Spinal cord (tissue), 10 donors: ENCODE data around the gene CLIP1. TPM values are rescaled to one million over a fixed set of nuclear protein-coding genes. Genes with fewer than 3 reads are reported as not detected.

Source experiments
- DNase-seq, 6 donors: peaks; one replicate each; pipeline versions ENCODE4 v3.0.0 to v3.0.0-alpha.2; 2013 to 2015; ENCODE audit warnings: low spot score in 6 of 6, low read depth in 4 of 6
- H3K27ac ChIP-seq: one replicate; pipeline ENCODE4 v1.5.1; 2013; ENCODE audit warnings: low read depth, low read length, control low read depth
- H3K27me3 ChIP-seq: one replicate; pipeline ENCODE4 v1.6.1; 2013; ENCODE audit warnings: low read length; ENCODE audit not compliant: control insufficient read depth, insufficient read depth
- H3K36me3 ChIP-seq: one replicate; pipeline ENCODE4 v1.6.1; 2013; ENCODE audit warnings: low read length; ENCODE audit not compliant: control insufficient read depth, insufficient read depth
- H3K4me1 ChIP-seq: one replicate; pipeline ENCODE4 v1.6.1; 2013; ENCODE audit warnings: low read length; ENCODE audit not compliant: control insufficient read depth, insufficient read depth
- H3K4me3 ChIP-seq: one replicate; pipeline ENCODE4 v1.5.1; 2013; ENCODE audit warnings: low read depth, low read length, control low read depth
- H3K9me3 ChIP-seq: one replicate; pipeline ENCODE4 v1.6.1; 2013; ENCODE audit warnings: low read length; ENCODE audit not compliant: control insufficient read depth, insufficient read depth
- WGBS: methylation state at CpG from one replicate; pipeline ENCODE4 v1.1.5; 2013; ENCODE audit warnings: missing lambda C conversion rate; ENCODE audit not compliant: insufficient coverage; 5-methylcytosine and 5-hydroxymethylcytosine counted together
- polyA plus RNA-seq, 2 donors: library from polyadenylated mRNA; unstranded; fragments of 120-200 nt; gene quantifications; one replicate each; pipeline ENCODE4 v1.2.1, GENCODE V29; 2013; ENCODE audit not compliant: insufficient read length in 2 of 2
- total RNA-seq, 2 donors: library from RNA; depleted of rRNA in 1 of 2; stranded (reverse); fragments of 120-200 nt in 1 of 2; fragments of >200 nt in 1 of 2; gene quantifications; one replicate each; pipeline versions ENCODE4 v1.2.3 to v1.2.4, GENCODE V29; 2013 to 2014
- donor health status: healthy.

Gene CLIP1
- total and polyA plus RNA-seq, 4 donors: 52.1 to 53.6 (median 52.9) TPM

DNA sequence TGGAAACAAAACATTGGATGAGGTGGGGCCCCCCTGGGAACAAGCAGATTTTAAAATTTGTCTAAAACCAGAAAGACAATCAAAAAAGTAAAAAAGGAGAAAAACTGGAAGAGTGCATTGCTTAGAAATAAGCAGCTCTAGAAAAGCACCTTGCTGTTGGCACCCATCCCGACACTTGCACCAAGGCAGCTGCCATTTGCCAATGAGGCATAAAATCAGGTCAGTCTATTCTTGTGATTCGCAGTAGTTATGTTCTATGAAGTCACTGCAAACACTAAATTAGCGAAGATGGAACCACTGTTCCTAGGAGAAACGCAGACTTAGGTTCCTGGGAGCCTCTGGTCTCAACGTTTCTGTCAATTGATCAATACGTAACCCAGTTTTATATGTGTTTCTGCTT lies 172.4 kb downstream of the CLIP1 start:
- H3K36me3 ChIP-seq: peaks cover 49% of the 10 kb centered on the region
- no peak overlapping the region for H3K4me3 ChIP-seq
- WGBS: 100% methylated on average over 4 of the region's 6 CpGs
- H3K4me1 ChIP-seq: no peaks in the 10 kb centered on the region
- DNase-seq: no peak
- H3K27ac ChIP-seq: no peak overlapping the region
- no peaks in the 10 kb centered on the region for H3K9me3 ChIP-seq
- no peaks in the 10 kb centered on the region for H3K27me3 ChIP-seq

DNA sequence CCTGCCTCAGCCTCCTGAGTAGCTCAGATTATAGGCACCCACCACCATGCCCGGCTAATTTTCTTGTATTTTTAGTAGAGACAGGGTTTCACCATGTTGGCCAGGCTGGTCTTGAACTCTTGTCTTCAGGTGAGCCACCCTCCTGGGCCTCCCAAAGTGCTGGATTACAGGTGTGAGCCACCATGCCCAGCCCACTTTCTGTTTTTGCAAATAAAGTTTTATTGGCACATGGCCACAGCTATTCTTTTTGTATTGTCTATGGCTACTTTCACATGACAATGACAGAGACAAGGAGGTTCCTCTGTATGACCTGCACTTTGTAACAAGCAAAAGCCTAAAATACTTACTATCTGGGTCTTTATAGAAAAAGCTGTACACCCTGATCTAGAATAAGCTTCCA lies 176.9 kb downstream of the CLIP1 start:
- Histone ChIP-seq H3K4me1 (no peaks in the 10 kb centered on the region), H3K9me3 (no peaks in the 10 kb centered on the region), H3K27ac (no peak overlapping the region), H3K4me3 (no peak overlapping the region), H3K36me3 (peaks cover 47% of the 10 kb centered on the region), H3K27me3 (no peaks in the 10 kb centered on the region)
- DNase-seq: no peak
- WGBS: no CpG with 5 or more reads among the region's 1 CpG

DNA sequence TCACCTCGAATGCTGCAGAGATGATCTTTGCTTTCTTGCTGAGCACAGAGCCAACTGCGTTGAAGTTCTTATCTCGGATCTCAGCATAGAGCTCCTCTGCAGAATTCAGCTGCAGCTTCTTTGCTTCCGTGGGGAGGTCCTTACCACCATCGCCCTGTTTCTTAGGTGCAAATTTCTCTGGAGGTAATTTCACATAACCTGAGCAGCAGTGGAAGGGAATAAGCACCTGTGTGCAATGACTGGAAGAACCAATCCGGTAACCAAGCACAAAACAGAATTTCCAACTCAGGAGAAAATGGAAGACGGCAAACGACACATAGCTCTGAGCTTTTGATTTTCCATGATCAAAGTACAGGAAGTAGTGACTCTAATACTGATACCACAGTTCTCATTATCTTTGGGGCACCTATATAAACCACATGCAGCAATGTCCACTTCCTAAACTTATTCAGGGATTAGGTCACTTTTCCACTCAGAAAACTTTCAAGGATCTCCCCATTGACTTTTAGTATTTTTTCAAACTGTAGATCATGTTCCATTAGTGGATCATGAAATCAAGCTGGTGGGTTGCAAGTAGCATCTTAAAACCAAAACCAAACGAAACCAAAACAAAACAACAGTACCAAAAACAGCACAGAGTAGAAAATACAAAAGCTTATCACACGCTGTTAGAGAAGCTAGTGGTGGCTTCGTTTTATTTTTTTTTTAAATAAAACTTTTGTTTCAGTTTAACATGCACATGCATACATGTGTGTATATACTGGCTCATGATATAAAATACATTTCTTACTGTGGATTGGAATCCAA lies 177.7 kb downstream of the CLIP1 start:
- Histone ChIP-seq H3K4me1 (no peaks in the 10 kb centered on the region), H3K36me3 (peaks cover 48% of the 10 kb centered on the region), H3K27me3 (no peaks in the 10 kb centered on the region), H3K9me3 (no peaks in the 10 kb centered on the region), H3K4me3 (no peak overlapping the region), H3K27ac (no peak overlapping the region)
- DNase-seq: no peak
- 89% methylated on average over 8 of the region's 11 CpGs for WGBS

DNA sequence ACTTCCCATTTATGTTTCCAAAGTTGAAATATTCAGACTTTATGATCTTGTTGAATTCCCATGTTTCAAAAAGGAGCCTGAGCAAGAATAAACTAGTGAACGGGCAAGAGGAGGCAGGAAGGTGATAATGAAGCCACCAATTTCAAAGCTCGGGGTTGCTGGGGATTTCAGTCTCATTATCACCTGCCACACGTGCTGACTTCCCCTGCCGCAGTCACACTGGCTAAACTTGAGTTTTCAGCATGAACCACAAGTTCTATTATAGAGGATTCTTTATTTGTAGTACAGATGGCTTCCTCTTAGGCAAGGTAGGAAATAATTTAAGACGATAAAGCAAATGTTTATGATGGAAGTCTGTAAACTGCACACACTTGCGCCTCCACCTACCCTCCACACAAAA lies 178.5 kb downstream of the CLIP1 start:
- Histone ChIP-seq H3K27me3 (no peaks in the 10 kb centered on the region), H3K27ac (no peak overlapping the region), H3K4me3 (no peak overlapping the region), H3K36me3 (peaks cover 45% of the 10 kb centered on the region), H3K9me3 (no peaks in the 10 kb centered on the region), H3K4me1 (no peaks in the 10 kb centered on the region)
- WGBS: 100% methylated on average over 1 of the region's 6 CpGs
- DNase-seq: no peak

DNA sequence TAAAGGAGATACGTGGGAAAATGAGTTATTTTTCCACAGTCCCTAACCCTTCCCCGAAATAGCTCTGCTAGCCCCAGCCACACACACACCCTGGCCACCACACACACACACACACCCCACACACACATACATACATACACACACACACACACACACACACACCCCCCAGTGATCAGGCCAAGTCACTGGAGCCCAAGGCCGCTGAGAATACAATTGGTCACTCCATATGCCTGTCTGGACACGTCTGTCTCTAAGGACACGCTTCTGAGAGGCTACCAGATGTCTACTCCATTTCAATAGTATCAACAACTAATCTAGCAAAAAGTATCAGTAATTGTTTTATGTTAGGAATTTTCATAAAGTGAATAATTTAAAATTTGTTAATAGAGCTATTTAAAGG lies 183.6 kb downstream of the CLIP1 start:
- WGBS: 100% methylated on average over 1 of the region's 5 CpGs
- no peaks in the 10 kb centered on the region for H3K27me3 ChIP-seq
- no peak for DNase-seq
- no peak overlapping the region for H3K27ac ChIP-seq
- H3K9me3 ChIP-seq: no peaks in the 10 kb centered on the region
- no peaks in the 10 kb centered on the region for H3K4me1 ChIP-seq
- H3K4me3 ChIP-seq: no peak overlapping the region
- H3K36me3 ChIP-seq: peaks cover 62% of the 10 kb centered on the region

DNA sequence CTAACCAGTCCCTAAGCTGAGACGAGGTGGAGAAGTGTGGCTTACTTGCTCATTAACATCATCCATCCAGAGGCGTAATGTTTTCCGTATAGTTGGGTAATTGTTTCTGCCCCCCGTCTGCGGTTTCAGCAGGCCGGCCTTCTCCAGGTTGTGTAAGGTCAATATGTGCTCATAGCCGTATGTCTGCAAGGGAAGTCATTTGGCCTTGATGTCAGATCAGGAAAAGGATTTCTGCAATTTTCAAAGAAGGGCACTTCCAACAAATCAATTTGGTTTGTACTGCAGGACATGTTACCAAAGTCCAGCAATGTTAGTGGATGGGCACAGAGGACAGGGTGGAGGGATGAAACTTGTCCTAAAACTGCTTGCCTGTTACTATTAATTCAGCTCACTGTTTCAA lies 186.7 kb downstream of the CLIP1 start:
- no peak overlapping the region for H3K4me3 ChIP-seq
- H3K27ac ChIP-seq: no peak overlapping the region
- no peaks in the 10 kb centered on the region for H3K4me1 ChIP-seq
- H3K27me3 ChIP-seq: no peaks in the 10 kb centered on the region
- H3K36me3 ChIP-seq: peaks cover 55% of the 10 kb centered on the region
- H3K9me3 ChIP-seq: no peaks in the 10 kb centered on the region
- no peak for DNase-seq
- 95% methylated on average over 6 of the region's 7 CpGs for WGBS

DNA sequence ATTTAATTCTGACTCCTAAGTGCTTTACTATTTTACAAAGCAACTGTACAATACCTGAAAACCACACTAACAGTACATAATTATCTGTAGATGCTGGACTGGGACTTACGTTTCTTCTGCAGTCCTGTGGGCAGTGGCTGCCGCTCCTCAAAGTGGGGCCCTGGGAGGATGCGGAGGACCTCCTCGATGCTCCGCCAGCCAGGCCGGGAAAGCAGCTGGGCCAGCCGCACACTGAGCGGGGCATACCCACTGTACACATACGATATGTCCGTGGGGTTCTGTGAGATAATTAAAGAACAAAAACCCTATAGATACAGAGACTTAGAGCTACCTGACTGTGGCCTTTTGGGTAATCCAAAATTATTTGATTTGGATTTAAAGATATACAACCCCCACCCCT lies 189.8 kb downstream of the CLIP1 start:
- H3K36me3 ChIP-seq: peaks cover 44% of the 10 kb centered on the region
- H3K27ac ChIP-seq: no peak overlapping the region
- WGBS: 92% methylated on average over 5 of the region's 10 CpGs

DNA sequence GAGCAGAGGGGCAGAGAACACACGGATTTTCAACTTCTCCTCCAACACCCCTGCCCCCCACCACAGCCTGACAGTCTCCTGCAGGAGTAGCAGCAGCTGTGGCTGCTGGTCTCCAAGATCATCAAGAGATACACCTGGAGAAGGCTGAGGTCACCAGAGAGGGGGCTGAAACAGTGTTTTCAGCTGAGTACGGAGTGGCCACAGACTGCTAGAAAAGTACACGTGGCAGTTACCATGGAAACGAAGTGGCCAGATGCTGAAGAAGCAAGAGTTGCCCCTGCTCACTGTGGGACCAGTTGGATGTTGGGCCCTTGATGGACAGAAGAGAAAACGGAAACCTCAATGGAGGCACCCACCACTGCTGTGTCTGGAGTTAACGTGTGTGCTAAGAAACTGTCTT lies 191.7 kb downstream of the CLIP1 start:
- peaks cover 46% of the 10 kb centered on the region for H3K36me3 ChIP-seq
- WGBS: 70% methylated on average over 6 of the region's 6 CpGs
- DNase-seq: no peak
- no peaks in the 10 kb centered on the region for H3K27me3 ChIP-seq
- H3K4me1 ChIP-seq: peaks cover 8% of the 10 kb centered on the region
- no peak overlapping the region for H3K27ac ChIP-seq
- H3K9me3 ChIP-seq: no peaks in the 10 kb centered on the region
- H3K4me3 ChIP-seq: no peak overlapping the region

More for the DNA sequence above, 189.8 kb downstream of the CLIP1 start:
- no peak for DNase-seq
- no peaks in the 10 kb centered on the region for H3K9me3 ChIP-seq
- no peaks in the 10 kb centered on the region for H3K27me3 ChIP-seq
- H3K4me1 ChIP-seq: no peaks in the 10 kb centered on the region
- no peak overlapping the region for H3K4me3 ChIP-seq

DNA sequence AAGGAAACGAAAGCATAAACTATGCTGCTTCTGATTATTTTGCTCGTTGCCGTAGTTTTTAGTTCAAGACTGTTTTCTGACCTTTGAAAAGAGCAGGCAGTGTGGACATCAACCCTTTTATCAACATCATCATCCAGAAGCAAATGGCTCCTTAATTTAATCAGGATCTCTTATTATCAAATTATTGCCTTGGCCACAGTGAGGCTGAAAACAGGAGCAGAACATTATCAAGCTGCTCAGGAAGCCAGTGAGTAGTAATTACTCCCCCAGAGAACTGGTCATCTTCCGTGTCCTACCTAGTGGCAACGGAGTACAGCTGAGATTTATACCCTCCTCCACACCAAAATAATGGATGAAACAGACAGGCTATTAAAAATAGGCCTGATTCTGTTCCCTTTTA lies 194.4 kb downstream of the CLIP1 start:
- DNase-seq: no peak
- Histone ChIP-seq H3K9me3 (no peaks in the 10 kb centered on the region), H3K4me1 (peaks cover 26% of the 10 kb centered on the region), H3K36me3 (peaks cover 33% of the 10 kb centered on the region), H3K27ac (no peak overlapping the region), H3K4me3 (no peak overlapping the region), H3K27me3 (no peaks in the 10 kb centered on the region)
- WGBS: 94% methylated on average over 3 of the region's 5 CpGs

DNA sequence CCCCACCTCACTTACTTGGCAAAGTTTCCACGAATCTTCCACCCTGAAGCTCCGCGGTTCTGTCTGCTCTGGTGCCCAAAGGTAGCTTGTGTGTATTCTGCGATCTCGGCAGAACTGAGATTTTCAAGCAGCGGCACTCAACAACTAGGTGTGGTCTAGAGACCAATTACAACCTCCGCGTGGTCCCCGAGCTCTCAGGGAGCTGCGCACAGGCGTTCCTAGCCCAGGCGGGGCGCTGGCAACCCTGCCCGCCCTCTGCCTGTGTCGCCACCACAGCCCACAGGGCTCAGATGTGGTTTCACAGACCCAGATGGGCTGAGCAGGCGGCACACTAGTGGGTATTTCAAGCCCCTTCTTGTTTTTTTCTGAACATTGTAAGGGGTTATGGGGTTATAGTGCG lies 195.1 kb downstream of the CLIP1 start:
- no peak for DNase-seq
- peaks cover 35% of the 10 kb centered on the region for H3K36me3 ChIP-seq
- no peak overlapping the region for H3K27ac ChIP-seq
- peaks cover 26% of the 10 kb centered on the region for H3K4me1 ChIP-seq
- no peaks in the 10 kb centered on the region for H3K27me3 ChIP-seq
- 79% methylated on average over 16 of the region's 17 CpGs for WGBS
- H3K4me3 ChIP-seq: no peak overlapping the region
- H3K9me3 ChIP-seq: no peaks in the 10 kb centered on the region
